CD8-positive, alpha-beta memory T cell (primary cell): ENCODE measurements around the gene RAP1GDS1. TPM values are rescaled to one million over a fixed set of nuclear protein-coding genes. Genes with fewer than 3 reads are reported as not detected.

Experiments used
- CTCF ChIA-PET: fragments of 350-600 bp; sonication (Branson Sonifier 250); formaldehyde crosslinking; loops from one replicate; lab custom pipeline; 2021; ENCODE audit warnings: antibody characterized with exemption; lab: Charles Lee
- POLR2A ChIA-PET: fragments of 350-600 bp; sonication (Branson Sonifier 250); formaldehyde crosslinking; loops from one replicate; lab custom pipeline; 2021; ENCODE audit warnings: antibody characterized with exemption; lab: Charles Lee
- DNase-seq, 5 donors: peaks; one replicate each; pipeline versions ENCODE4 v3.0.0 to v3.0.0-alpha.2; 2020 to 2022; ENCODE audit warnings: mixed read lengths in 1 of 5
- H3K27ac ChIP-seq: one replicate; pipeline ENCODE4 v1.7.0; 2013; ENCODE audit warnings: low read depth, mild to moderate bottlenecking, low read length, moderate library complexity
- H3K27me3 ChIP-seq: 2 replicates; pipeline ENCODE4 v1.7.0; 2013; ENCODE audit warnings: low read length, mild to moderate bottlenecking; ENCODE audit not compliant: insufficient read depth, poor library complexity, severe bottlenecking
- H3K36me3 ChIP-seq: 2 replicates; pipeline ENCODE4 v1.7.0; 2013; ENCODE audit warnings: mild to moderate bottlenecking, low read length, moderate library complexity; ENCODE audit not compliant: insufficient read depth
- H3K4me1 ChIP-seq: 2 replicates; pipeline ENCODE4 v1.7.0; 2013; ENCODE audit warnings: mild to moderate bottlenecking, low read length, moderate library complexity; ENCODE audit not compliant: insufficient read depth
- H3K4me3 ChIP-seq: 2 replicates; pipeline ENCODE4 v1.7.0; 2013; ENCODE audit warnings: mild to moderate bottlenecking, low read length
- H3K9me3 ChIP-seq: 2 replicates; pipeline ENCODE4 v1.7.0; 2013; ENCODE audit warnings: mild to moderate bottlenecking, low read length
- H3K27ac Mint-ChIP-seq, 8 donors: one replicate each; pipeline ENCODE4 v1.8.0; 2020 to 2021; ENCODE audit warnings: mixed read lengths in 8 of 8, mild to moderate bottlenecking in 6 of 8, inconsistent platforms in 3 of 8, moderate library complexity in 3 of 8
- H3K27me3 Mint-ChIP-seq, 2 donors: one replicate each; pipeline ENCODE4 v1.8.0; 2020 to 2021; ENCODE audit warnings: mixed read lengths in 2 of 2, mild to moderate bottlenecking in 1 of 2, moderate library complexity in 1 of 2
- H3K36me3 Mint-ChIP-seq, 3 donors: one replicate each; pipeline ENCODE4 v1.8.0; 2020 to 2021; ENCODE audit warnings: mixed read lengths in 3 of 3, inconsistent platforms in 1 of 3, mild to moderate bottlenecking in 1 of 3
- H3K4me1 Mint-ChIP-seq, 3 donors: one replicate each; pipeline ENCODE4 v1.8.0; 2020 to 2021; ENCODE audit warnings: mixed read lengths in 3 of 3, inconsistent platforms in 1 of 3, mild to moderate bottlenecking in 1 of 3
- H3K4me3 Mint-ChIP-seq, 7 donors: one replicate each; pipeline ENCODE4 v1.8.0; 2020 to 2021; ENCODE audit warnings: mixed read lengths in 7 of 7, mild to moderate bottlenecking in 6 of 7, moderate library complexity in 4 of 7, inconsistent platforms in 2 of 7
- H3K9me3 Mint-ChIP-seq, 5 donors: one replicate each; pipeline ENCODE4 v1.8.0; 2020 to 2022; ENCODE audit warnings: mixed read lengths in 5 of 5, mild to moderate bottlenecking in 3 of 5, moderate library complexity in 2 of 5, inconsistent platforms in 1 of 5
- polyA plus RNA-seq: library from polyadenylated mRNA; unstranded; fragments of 300-500 nt; fragmentation: Illumina TruSeq; gene quantifications from one replicate; pipeline ENCODE4 v1.2.3, GENCODE V29; 2021
- total RNA-seq, 2 experiments: library from RNA; stranded (reverse); gene quantifications; one replicate each; pipeline ENCODE4 v1.2.3, GENCODE V29; 2021

RAP1GDS1 gene, protein sequence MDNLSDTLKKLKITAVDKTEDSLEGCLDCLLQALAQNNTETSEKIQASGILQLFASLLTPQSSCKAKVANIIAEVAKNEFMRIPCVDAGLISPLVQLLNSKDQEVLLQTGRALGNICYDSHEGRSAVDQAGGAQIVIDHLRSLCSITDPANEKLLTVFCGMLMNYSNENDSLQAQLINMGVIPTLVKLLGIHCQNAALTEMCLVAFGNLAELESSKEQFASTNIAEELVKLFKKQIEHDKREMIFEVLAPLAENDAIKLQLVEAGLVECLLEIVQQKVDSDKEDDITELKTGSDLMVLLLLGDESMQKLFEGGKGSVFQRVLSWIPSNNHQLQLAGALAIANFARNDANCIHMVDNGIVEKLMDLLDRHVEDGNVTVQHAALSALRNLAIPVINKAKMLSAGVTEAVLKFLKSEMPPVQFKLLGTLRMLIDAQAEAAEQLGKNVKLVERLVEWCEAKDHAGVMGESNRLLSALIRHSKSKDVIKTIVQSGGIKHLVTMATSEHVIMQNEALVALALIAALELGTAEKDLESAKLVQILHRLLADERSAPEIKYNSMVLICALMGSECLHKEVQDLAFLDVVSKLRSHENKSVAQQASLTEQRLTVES
- total RNA-seq: 10 to 100 TPM; 53.7 to 56.4 TPM
- 40.9 TPM for polyA plus RNA-seq

DNA sequence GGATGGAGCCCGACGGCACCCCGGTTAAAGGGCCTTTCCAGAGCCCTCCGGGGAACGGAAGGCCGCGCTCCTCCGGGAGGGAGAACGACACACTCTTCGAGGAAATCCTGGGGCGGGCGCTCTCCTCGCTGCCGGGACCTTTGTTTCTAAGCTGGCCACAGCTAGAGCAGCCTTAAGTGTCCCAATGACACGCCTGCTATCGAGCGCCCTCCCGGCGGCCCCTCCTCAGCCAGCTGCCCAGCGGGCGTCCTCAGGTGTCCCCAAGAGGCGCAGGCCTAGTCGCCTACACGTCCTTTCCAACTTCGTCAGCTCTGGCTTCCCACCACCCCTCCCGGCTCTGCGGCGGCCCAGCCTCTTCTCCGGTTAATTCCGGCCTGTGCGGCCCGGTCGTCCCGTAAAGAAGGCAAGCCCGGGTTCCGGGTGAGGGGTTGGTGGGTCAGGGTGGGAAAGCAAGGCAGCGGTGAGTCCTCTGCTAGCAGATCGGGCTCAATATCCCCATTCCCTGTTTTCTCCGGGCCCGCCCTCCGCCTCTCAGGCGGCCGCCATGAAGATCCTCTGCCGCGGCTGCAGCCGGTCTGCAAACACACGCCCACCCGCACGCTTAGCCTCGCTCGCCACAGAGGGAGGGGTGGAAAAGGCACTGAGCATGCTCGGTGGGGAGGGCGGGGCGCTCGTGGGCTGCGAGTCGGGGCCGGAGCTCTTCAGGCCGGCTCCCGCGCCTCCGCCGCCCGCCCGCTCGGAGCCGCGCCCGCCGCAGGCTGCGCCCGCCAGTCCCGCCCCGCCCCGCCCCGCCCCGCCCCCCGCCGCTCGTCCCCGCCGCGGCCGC lies at the start of gene RAP1GDS1:
TSS of gene RAP1GDS1 (plus strand) at position 806 of the 826 bp plus-strand sequence. CDS start 182 bp downstream, outside the sequence.
- no peaks in the 10 kb centered on the region for H3K27me3 ChIP-seq
- POLR2A ChIA-PET: interaction anchor here (0.5 to 1.8 kb wide), 13 partner anchors 10 to 828 kb away, joined by 3 to 14 read pairs (median 4); partner anchors contain the start of genes ADH5, EIF4E, METAP1 and STPG2
- Mint-ChIP-seq H3K9me3 (no peaks in the 10 kb centered on the region), H3K27ac (peak within 1 kb of the TSS; percentile 90 to 99 (median 94)), H3K4me3 (peak within 1 kb of the TSS; percentile 89 to 97 (median 96)), H3K27me3 (no peaks in the 10 kb centered on the region), H3K36me3 (peaks cover 0 to 14% (median 0%) of the 10 kb centered on the region in 3 donors), H3K4me1 (peaks cover 47 to 54% (median 53%) of the 10 kb centered on the region in 3 donors)
- CTCF ChIA-PET: interaction anchor here (0.5 to 1.7 kb wide), 4 partner anchors 23 to 734 kb away, joined by 3 read pairs; partner anchors contain the start of genes EIF4E and METAP1
- peak within 1 kb of the TSS; percentile 87 for H3K27ac ChIP-seq
- no peaks in the 10 kb centered on the region for H3K36me3 ChIP-seq
- peak; percentile 80 to 91 (median 85) for DNase-seq
- peaks cover 32% of the 10 kb centered on the region for H3K4me1 ChIP-seq
- peak within 1 kb of the TSS; percentile 92 for H3K4me3 ChIP-seq
- no peaks in the 10 kb centered on the region for H3K9me3 ChIP-seq

DNA sequence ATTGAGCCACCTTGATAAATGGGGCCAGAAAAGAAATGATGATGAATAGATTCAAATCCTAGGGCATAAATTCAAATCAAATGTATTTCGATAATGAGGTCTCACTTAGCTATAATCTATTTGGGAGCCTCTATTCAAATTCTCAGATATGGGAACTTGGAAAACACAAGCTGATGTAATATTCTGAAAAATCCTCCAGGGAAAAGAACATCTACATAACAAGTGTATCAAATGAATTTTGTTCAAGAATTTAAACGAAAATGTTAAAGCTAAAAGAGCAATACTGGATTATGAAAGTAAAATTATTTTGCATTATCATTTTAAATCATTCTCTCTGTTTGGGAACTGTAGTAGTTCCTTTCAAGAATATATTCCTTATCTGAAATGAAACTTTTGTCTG lies 38.9 kb upstream of the RAP1GDS1 start:
- DNase-seq: no peak
- H3K27ac Mint-ChIP-seq: no peak overlapping the region
- H3K36me3 Mint-ChIP-seq: no peaks in the 10 kb centered on the region
- no peaks in the 10 kb centered on the region for H3K9me3 ChIP-seq
- ChIA-PET CTCF (no interaction called here), POLR2A (no interaction called here)
- no peaks in the 10 kb centered on the region for H3K27me3 ChIP-seq
- H3K27ac ChIP-seq: no peak overlapping the region
- no peaks in the 10 kb centered on the region for H3K36me3 ChIP-seq
- H3K4me3 ChIP-seq: no peak overlapping the region
- no peak overlapping the region for H3K4me3 Mint-ChIP-seq
- H3K4me1 ChIP-seq: no peaks in the 10 kb centered on the region
- peaks cover 3 to 4% of the 10 kb centered on the region in 2 donors for H3K27me3 Mint-ChIP-seq
- H3K4me1 Mint-ChIP-seq: no peaks in the 10 kb centered on the region
- no peaks in the 10 kb centered on the region for H3K9me3 Mint-ChIP-seq

DNA sequence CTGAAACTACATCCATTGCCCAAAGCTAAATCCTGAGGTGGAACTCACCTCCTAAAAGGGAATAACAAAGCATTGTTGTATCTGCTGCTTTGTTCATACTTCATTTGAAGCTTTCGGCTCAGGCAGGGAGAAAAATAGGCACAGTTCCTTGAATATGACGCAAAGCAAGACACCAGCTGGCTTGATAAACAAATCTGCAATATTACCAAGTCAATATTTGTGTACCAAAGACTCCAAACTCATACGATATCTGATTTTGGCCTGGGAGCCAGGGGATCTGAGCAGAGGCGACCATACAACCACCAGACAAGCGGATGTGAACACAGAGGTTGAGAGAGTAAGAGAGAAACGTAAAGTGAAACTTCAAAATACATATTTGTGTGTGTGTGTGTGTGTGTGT lies 34.8 kb upstream of the RAP1GDS1 start:
- Mint-ChIP-seq H3K4me1 (no peaks in the 10 kb centered on the region), H3K27me3 (no peaks in the 10 kb centered on the region), H3K36me3 (no peaks in the 10 kb centered on the region), H3K4me3 (no peak overlapping the region), H3K27ac (no peak overlapping the region), H3K9me3 (no peaks in the 10 kb centered on the region)
- H3K4me1 ChIP-seq: no peaks in the 10 kb centered on the region
- CTCF ChIA-PET: no interaction called here
- H3K36me3 ChIP-seq: no peaks in the 10 kb centered on the region
- no peak overlapping the region for H3K27ac ChIP-seq
- no peaks in the 10 kb centered on the region for H3K27me3 ChIP-seq
- POLR2A ChIA-PET: no interaction called here
- no peaks in the 10 kb centered on the region for H3K9me3 ChIP-seq
- H3K4me3 ChIP-seq: no peak overlapping the region
- DNase-seq: no peak

DNA sequence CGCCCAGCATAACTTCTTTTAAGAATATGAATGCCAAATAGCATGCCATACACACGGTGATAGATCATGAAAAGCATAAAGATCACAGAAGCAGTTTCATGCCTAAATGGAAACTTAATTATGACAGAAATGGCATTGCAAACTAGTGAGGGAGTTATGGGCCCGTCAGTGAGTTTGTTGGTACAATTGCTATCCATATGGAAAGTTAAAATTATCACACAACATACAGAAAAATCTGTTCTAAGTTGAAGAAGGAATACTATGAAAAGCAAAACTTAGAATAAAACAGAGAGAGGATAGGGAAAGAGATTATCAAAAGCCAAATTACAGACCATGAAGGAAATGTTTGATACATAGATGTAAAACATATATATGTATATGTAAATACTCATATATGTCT lies 30.2 kb upstream of the RAP1GDS1 start:
- H3K27me3 Mint-ChIP-seq: no peaks in the 10 kb centered on the region
- no peaks in the 10 kb centered on the region for H3K9me3 Mint-ChIP-seq
- Histone ChIP-seq H3K9me3 (no peaks in the 10 kb centered on the region), H3K4me1 (no peaks in the 10 kb centered on the region), H3K27me3 (no peaks in the 10 kb centered on the region), H3K27ac (no peak overlapping the region), H3K36me3 (no peaks in the 10 kb centered on the region), H3K4me3 (no peak overlapping the region)
- H3K27ac Mint-ChIP-seq: no peak overlapping the region
- H3K4me1 Mint-ChIP-seq: no peaks in the 10 kb centered on the region
- no peak for DNase-seq
- H3K4me3 Mint-ChIP-seq: no peak overlapping the region
- ChIA-PET POLR2A (no interaction called here), CTCF (no interaction called here)
- no peaks in the 10 kb centered on the region for H3K36me3 Mint-ChIP-seq

DNA sequence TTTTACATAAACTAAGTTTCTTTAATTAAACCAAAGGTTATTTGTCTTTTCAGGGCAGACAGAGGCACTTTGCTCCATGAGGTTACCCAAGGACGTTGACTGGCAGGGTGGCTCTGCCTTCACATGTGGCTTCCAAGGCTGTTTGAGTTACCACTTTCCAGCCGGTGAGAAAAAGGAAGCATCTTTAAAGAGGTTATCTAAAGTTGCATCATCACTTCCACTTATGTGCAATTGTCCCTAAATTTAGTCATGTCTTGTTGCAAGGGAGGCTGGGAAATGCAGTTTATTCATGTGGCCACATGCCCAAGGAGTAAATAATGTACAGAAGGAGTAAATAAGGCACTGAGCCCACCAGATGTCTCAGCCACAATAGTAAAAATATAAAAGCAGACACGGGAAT lies 29.0 kb upstream of the RAP1GDS1 start:
- Histone ChIP-seq H3K4me3 (no peak overlapping the region), H3K9me3 (no peaks in the 10 kb centered on the region), H3K4me1 (no peaks in the 10 kb centered on the region), H3K36me3 (no peaks in the 10 kb centered on the region), H3K27me3 (no peaks in the 10 kb centered on the region), H3K27ac (no peak overlapping the region)
- Mint-ChIP-seq H3K4me3 (no peak overlapping the region), H3K4me1 (no peaks in the 10 kb centered on the region), H3K9me3 (no peaks in the 10 kb centered on the region), H3K27me3 (no peaks in the 10 kb centered on the region), H3K36me3 (no peaks in the 10 kb centered on the region), H3K27ac (no peak overlapping the region)
- ChIA-PET CTCF (no interaction called here), POLR2A (no interaction called here)
- no peak for DNase-seq

DNA sequence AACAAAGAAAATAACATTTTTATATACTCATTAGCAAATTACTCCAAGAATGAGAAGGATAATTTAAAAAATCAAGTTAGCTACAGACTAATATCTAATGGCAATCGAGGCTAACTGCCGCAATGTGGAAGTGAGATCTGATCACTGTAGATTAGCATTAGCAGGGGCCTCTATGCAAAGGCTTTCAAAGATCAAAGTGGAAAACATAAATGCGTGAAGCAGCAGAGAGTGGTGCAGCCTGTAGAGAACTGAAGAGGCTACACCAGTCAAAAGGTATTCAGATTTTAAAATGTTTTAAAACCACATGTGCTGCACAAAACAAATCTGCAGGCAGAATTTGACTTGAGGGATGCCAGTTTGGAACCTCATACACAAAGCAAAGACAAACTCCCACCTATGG lies 24.0 kb upstream of the RAP1GDS1 start:
- Histone ChIP-seq H3K4me1 (no peaks in the 10 kb centered on the region), H3K4me3 (no peak overlapping the region), H3K27ac (no peak overlapping the region), H3K36me3 (no peaks in the 10 kb centered on the region), H3K9me3 (no peaks in the 10 kb centered on the region), H3K27me3 (no peaks in the 10 kb centered on the region)
- H3K27ac Mint-ChIP-seq: peak overlapping the region in 1 of 8 donors; percentile 9
- no peaks in the 10 kb centered on the region for H3K36me3 Mint-ChIP-seq
- POLR2A ChIA-PET: no interaction called here
- no peaks in the 10 kb centered on the region for H3K4me1 Mint-ChIP-seq
- H3K9me3 Mint-ChIP-seq: no peaks in the 10 kb centered on the region
- CTCF ChIA-PET: no interaction called here
- no peak for DNase-seq
- peaks cover 5 to 15% of the 10 kb centered on the region in 2 donors for H3K27me3 Mint-ChIP-seq
- H3K4me3 Mint-ChIP-seq: no peak overlapping the region

DNA sequence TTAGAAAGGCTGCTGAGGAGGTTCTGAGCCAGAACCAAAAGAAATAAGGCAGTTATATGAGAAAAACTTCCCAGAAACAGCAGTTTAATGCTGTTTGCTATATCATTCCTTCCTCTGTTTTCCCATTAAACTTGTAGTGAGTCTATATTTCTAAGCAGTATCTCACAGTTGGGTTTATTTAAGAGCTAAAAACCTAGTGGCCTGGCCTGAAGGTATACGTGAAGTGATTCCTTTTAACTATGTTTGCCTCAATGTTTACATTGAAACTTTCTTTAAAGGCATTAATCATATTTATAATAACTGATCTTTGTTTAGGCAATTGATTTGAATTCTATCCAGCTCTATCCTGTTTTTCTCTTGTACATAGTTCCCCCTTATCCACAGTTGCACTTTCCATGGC lies 19.1 kb upstream of the RAP1GDS1 start:
- Histone ChIP-seq H3K4me1 (no peaks in the 10 kb centered on the region), H3K27me3 (no peaks in the 10 kb centered on the region), H3K9me3 (no peaks in the 10 kb centered on the region), H3K27ac (no peak overlapping the region), H3K4me3 (no peak overlapping the region), H3K36me3 (no peaks in the 10 kb centered on the region)
- Mint-ChIP-seq H3K4me3 (no peak overlapping the region), H3K27ac (peak overlapping the region in 1 of 8 donors; percentile 39), H3K9me3 (peaks cover 0 to 2% (median 0%) of the 10 kb centered on the region in 5 donors), H3K27me3 (peaks cover 17 to 36% of the 10 kb centered on the region in 2 donors), H3K36me3 (peaks cover 0 to 3% (median 0%) of the 10 kb centered on the region in 3 donors), H3K4me1 (no peaks in the 10 kb centered on the region)
- DNase-seq: no peak
- ChIA-PET CTCF (no interaction called here), POLR2A (interaction anchor here (0.5 kb wide), 1 partner anchor 497 kb away, joined by 4 read pairs; no protein-coding TSS in a partner anchor)
